SK-N-SH (cell line): ENCODE data around the gene SCN4A. TPM values are rescaled to one million over a fixed set of nuclear protein-coding genes. Genes with fewer than 3 reads are reported as not detected.
A peak's percentile ranks its signal among the peaks of the same experiment; 100 is the strongest.

Source experiments
- CTCF ChIA-PET: fragments of 300-600, 350-600 bp; formaldehyde crosslinking; extraction: SDS; loops from one replicate; lab custom pipeline; 2021; lab: Yijun Ruan, JAX
- POLR2A ChIA-PET: fragments of 350-600 bp; sonication (Branson Sonifier 250); formaldehyde crosslinking; extraction: SDS; loops from one replicate; lab custom pipeline; 2020; ENCODE audit warnings: antibody characterized with exemption, inconsistent platforms; lab: Yijun Ruan, JAX
- DNase-seq: peaks from one replicate; pipeline ENCODE4 v3.0.0; 2012
- H2AFZ ChIP-seq: fragments of 200-600 bp; sonication (generic); 2 replicates; pipeline ENCODE4 v1.8.1; 2016; ENCODE audit warnings: antibody characterized with exemption, mild to moderate bottlenecking, low read depth
- H3F3A ChIP-seq: fragments of 200-600 bp; sonication (generic); replicated peaks from 2 replicates; pipeline ENCODE3; 2016; ENCODE audit warnings: antibody characterized with exemption, mild to moderate bottlenecking; ENCODE audit not compliant: insufficient read depth
- H3K27ac ChIP-seq, 2 experiments: fragments of 200-500 bp in 1 of 2; fragments of 200-600 bp in 1 of 2; sonication (Bioruptor generic) in 1 of 2; sonication (generic), shearing (Covaris generic) in 1 of 2; 2 replicates each; pipeline versions ENCODE4 v1.5.1 to v1.6.1; 2014 to 2016; ENCODE audit warnings: low read depth in 2 of 2, inconsistent platforms in 1 of 2, low read length in 1 of 2, mild to moderate bottlenecking in 1 of 2, mixed read lengths in 1 of 2
- H3K27me3 ChIP-seq: fragments of 200-600 bp; sonication (generic), shearing (Covaris generic); 2 replicates; pipeline ENCODE4 v1.6.1; 2016; ENCODE audit warnings: mixed run types; ENCODE audit not compliant: insufficient read depth
- H3K36me3 ChIP-seq, 2 experiments: fragments of 200-500 bp in 1 of 2; fragments of 200-600 bp in 1 of 2; sonication (Bioruptor generic) in 1 of 2; sonication (generic) in 1 of 2; replicated peaks in 1 of 2; 2 replicates each; pipeline versions ENCODE3 to v1.5.1; 2014 to 2016; ENCODE audit warnings: low read length in 1 of 2, mild to moderate bottlenecking in 1 of 2; ENCODE audit not compliant: insufficient read depth in 2 of 2, control insufficient read depth in 1 of 2
- H3K4me1 ChIP-seq, 2 experiments: fragments of 200-500 bp in 1 of 2; fragments of 200-600 bp in 1 of 2; sonication (Bioruptor generic) in 1 of 2; sonication (generic), shearing (Covaris generic) in 1 of 2; 2 replicates each; pipeline versions ENCODE4 v1.5.1 to v1.6.1; 2014 to 2016; ENCODE audit warnings: low read depth in 1 of 2, low read length in 1 of 2, mixed run types in 1 of 2; ENCODE audit not compliant: insufficient read depth in 2 of 2, control insufficient read depth in 1 of 2
- H3K4me2 ChIP-seq: fragments of 200-600 bp; sonication (generic), shearing (Covaris generic); 2 replicates; pipeline ENCODE4 v1.6.1; 2017; ENCODE audit warnings: mixed run types
- H3K4me3 ChIP-seq, 2 experiments: fragments of 200-500 bp in 1 of 2; fragments of 200-600 bp in 1 of 2; sonication (Bioruptor generic) in 1 of 2; sonication (generic), shearing (Covaris generic) in 1 of 2; 2 replicates each; pipeline versions ENCODE4 v1.5.1 to v1.8.1; 2014 to 2016; ENCODE audit warnings: low read depth in 2 of 2, inconsistent platforms in 1 of 2, low read length in 1 of 2, mild to moderate bottlenecking in 1 of 2, mixed read lengths in 1 of 2, moderate library complexity in 1 of 2
- H3K79me2 ChIP-seq: fragments of 200-600 bp; sonication (generic); 2 replicates; pipeline ENCODE4 v1.8.1; 2017; ENCODE audit warnings: mild to moderate bottlenecking; ENCODE audit not compliant: insufficient read depth
- H3K9ac ChIP-seq: fragments of 200-600 bp; sonication (generic); 2 replicates; pipeline ENCODE4 v1.6.1; 2017; ENCODE audit warnings: mixed run types
- H3K9me2 ChIP-seq: fragments of 200-600 bp; sonication (generic); 2 replicates; pipeline ENCODE4 v1.6.1; 2017; ENCODE audit warnings: mixed run types
- H3K9me3 ChIP-seq: fragments of 200-600 bp; sonication (generic); 2 replicates; pipeline ENCODE4 v1.6.1; 2017; ENCODE audit warnings: mixed run types, mild to moderate bottlenecking, moderate library complexity
- H4K20me1 ChIP-seq: fragments of 200-600 bp; sonication (generic); 2 replicates; pipeline ENCODE4 v1.6.1; 2017; ENCODE audit warnings: mild to moderate bottlenecking, mixed run types; ENCODE audit not compliant: insufficient read depth
- CHD2 ChIP-seq: fragments of 150-350 bp; IDR thresholded peaks from 2 replicates; pipeline ENCODE4 v1.6.1; 2018; ENCODE audit warnings: low read length; ENCODE audit not compliant: partially characterized antibody
- CTCF ChIP-seq: fragments of 200-600 bp; sonication (generic); IDR thresholded peaks from 2 replicates; pipeline ENCODE4 v1.6.1; 2017; ENCODE audit warnings: antibody characterized with exemption, mild to moderate bottlenecking, moderate library complexity
- ELF1 ChIP-seq: IDR thresholded peaks from 2 replicates; pipeline ENCODE4 v1.4.0; 2012
- EP300 ChIP-seq, 2 experiments: IDR thresholded peaks; 2 replicates each; pipeline versions ENCODE4 v1.4.0 to v1.6.1; 2012; ENCODE audit warnings: borderline replicate concordance in 1 of 2, low read depth in 1 of 2, low read length in 1 of 2
- EZH2phosphoT487 ChIP-seq: fragments of 200-600 bp; sonication (generic); IDR thresholded peaks from 2 replicates; pipeline ENCODE4 v1.6.1; 2017; ENCODE audit warnings: low read depth, mixed run types, mild to moderate bottlenecking, antibody characterized with exemption, moderate library complexity, borderline replicate concordance
- FOSL2 ChIP-seq: IDR thresholded peaks from 2 replicates; pipeline ENCODE4 v1.4.0; 2012; ENCODE audit warnings: low read depth, mild to moderate bottlenecking, moderate library complexity, borderline replicate concordance
- FOXJ3 ChIP-seq: sonication (generic); formaldehyde crosslinking; IDR thresholded peaks from 2 replicates; pipeline ENCODE4 v1.5.1; 2020; ENCODE audit warnings: mild to moderate bottlenecking, missing genetic modification reagents
- FOXM1 ChIP-seq: IDR thresholded peaks from 2 replicates; pipeline ENCODE4 v1.4.0; 2012; ENCODE audit warnings: low read depth, mild to moderate bottlenecking
- PBX3 ChIP-seq: IDR thresholded peaks from 2 replicates; pipeline ENCODE4; 2012
- REST ChIP-seq: IDR thresholded peaks from 2 replicates; pipeline ENCODE4 v1.6.1; 2012; ENCODE audit warnings: mild to moderate bottlenecking, low read depth, low read length, moderate library complexity
- SIN3A ChIP-seq: IDR thresholded peaks from 2 replicates; pipeline ENCODE4 v1.6.1; 2012; ENCODE audit warnings: low read depth, mild to moderate bottlenecking, low read length, moderate library complexity, borderline replicate concordance
- SMC3 ChIP-seq: IDR thresholded peaks from 2 replicates; pipeline ENCODE4 v1.6.1; 2012; ENCODE audit warnings: low read depth, low read length, improper control_type of control experiment
- TAF1 ChIP-seq: IDR thresholded peaks from 2 replicates; pipeline ENCODE4 v1.6.1; 2012; ENCODE audit warnings: low read depth, mild to moderate bottlenecking, low read length, moderate library complexity, borderline replicate concordance
- TCF12 ChIP-seq: IDR thresholded peaks from 2 replicates; pipeline ENCODE4 v1.4.0; 2012
- USF1 ChIP-seq: IDR thresholded peaks from 2 replicates; pipeline ENCODE4 v1.4.0; 2012; ENCODE audit warnings: low read depth, borderline replicate concordance
- WGBS: methylation state at CpG from one replicate; pipeline ENCODE4 v1.1.6; 2017; ENCODE audit warnings: low lambda C conversion rate; 5-methylcytosine and 5-hydroxymethylcytosine counted together
- polyA plus RNA-seq, 3 experiments: library from polyadenylated mRNA; depleted of rRNA; stranded (reverse); fragments of >200 nt; gene quantifications; 2 replicates each; pipeline ENCODE4 v1.2.3, GENCODE V29; 2012

Gene SCN4A
- polyA plus RNA-seq, 1 of the 3 experiments (the other 2 are of a cell fraction) = not detected

- 81% methylated on average over 8 of the region's 10 CpGs for WGBS
- ChIA-PET POLR2A (no interaction called here), CTCF (interaction anchor here (1.0 to 8.8 kb wide), 9 partner anchors 10 to 204 kb away, joined by 3 to 90 read pairs (median 8); partner anchors contain the start of genes CSHL1 and GH1)
Observed at GRCh38 chr17:63928966-63929695, 43.6 kb downstream of the SCN4A start.

More at GRCh38 chr17:63928966-63929695, 43.6 kb downstream of the SCN4A start:
- Histone ChIP-seq H3K9me2 (no peaks in the 10 kb centered on the region), H3K27me3 (no peaks in the 10 kb centered on the region), H3K36me3 (no peaks in the 10 kb centered on the region), H4K20me1 (no peaks in the 10 kb centered on the region), H3K79me2 (no peaks in the 10 kb centered on the region), H2AFZ (no peak overlapping the region), H3K27ac (no peak overlapping the region), H3K9ac (no peak overlapping the region), H3K4me1 (no peaks in the 10 kb centered on the region), H3K9me3 (no peaks in the 10 kb centered on the region), H3K4me3 (no peak overlapping the region), H3F3A (no peaks in the 10 kb centered on the region), H3K4me2 (no peak overlapping the region)
- TF ChIP-seq TCF12 (no peak), FOXM1 (no peak), PBX3 (no peak), FOSL2 (no peak), USF1 (no peak), EP300 (IDR thresholded peaks at IDR 0.05; ENCODE audit: borderline replicate concordance in 1 of 2, low read depth in 1 of 2, low read length in 1 of 2) (no peak), TAF1 (no peak), CHD2 (no peak), CTCF (no peak), SMC3 (no peak), REST (no peak), FOXJ3 (CRISPR knock-in tag) (no peak), ELF1 (no peak), SIN3A (no peak), EZH2phosphoT487 (no peak)
- peak; percentile 21 for DNase-seq
